ENCODE results near the gene OPN1SW.

Gene OPN1SW

DNA sequence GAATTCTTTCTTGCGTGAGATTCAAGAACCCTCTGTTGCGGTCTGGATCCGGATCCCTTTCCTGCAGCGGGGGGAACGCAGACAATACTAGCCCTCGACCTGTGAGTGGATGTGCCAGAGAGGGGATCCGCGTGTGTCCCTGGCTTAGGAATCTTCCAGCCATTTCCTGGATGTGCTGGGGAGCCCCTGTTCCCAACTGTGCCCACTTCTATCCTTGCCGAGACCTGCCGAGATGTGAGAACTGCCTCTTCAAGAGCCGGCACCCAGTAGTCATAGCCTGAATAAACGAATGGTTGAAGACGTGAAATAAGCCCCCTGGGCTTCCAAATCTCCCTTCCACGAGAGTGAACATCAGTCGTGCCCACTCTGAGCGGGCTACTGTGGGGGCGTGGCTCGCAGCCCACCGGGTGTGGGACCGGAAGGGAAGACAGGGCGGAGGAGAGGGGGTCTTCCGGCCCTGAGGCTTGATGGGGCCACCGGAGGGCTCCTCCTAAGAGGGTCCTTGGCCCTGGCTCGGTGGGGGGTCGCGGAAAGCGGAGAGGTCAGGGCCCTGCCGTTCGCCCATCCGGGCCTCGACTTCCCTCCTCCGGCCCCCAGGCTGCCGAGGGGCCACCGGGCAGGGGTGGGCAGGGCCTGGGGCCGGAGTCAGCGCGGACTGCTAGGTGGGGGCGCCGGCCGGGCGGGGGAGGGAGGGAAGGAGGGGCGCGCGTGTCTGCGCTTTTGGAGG is 14.9 kb upstream of the OPN1SW start:
- no peak for DNase-seq
- Histone ChIP-seq H3K9ac (ENCODE audit: low read length) (peak overlapping the region; percentile 52; the same call in 1 of the 2 replicates), H3K4me2 (ENCODE audit: low read depth, low read length) (peak overlapping the region; percentile 72), H3K4me3 (ENCODE audit: low read length) (peak overlapping the region; percentile 84), H3K27me3 (replicated peaks; ENCODE audit: insufficient read depth, low read length) (peaks cover 22% of the 10 kb centered on the region), H3K36me3 (replicated peaks; ENCODE audit: insufficient read depth, low read length) (no peaks in the 10 kb centered on the region), H3K9me2 (replicated peaks; ENCODE audit: insufficient read depth, low read length) (no peaks in the 10 kb centered on the region), H2AFZ (ENCODE audit: low read length) (peak overlapping the region; percentile 93), H3F3A (ENCODE audit: insufficient read depth, low read length) (no peaks in the 10 kb centered on the region), H3K9me3 (replicated peaks; ENCODE audit: insufficient read depth, low read length) (no peaks in the 10 kb centered on the region), H3K4me1 (ENCODE audit: low read length) (no peaks in the 10 kb centered on the region), H4K20me1 (ENCODE audit: insufficient read depth, low read length) (no peaks in the 10 kb centered on the region), H3K27ac (ENCODE audit: low read length) (no peak overlapping the region), H3K79me2 (ENCODE audit: low read length) (no peaks in the 10 kb centered on the region)
- TF ChIP-seq EZH2 (optimal IDR thresholded peaks at IDR 0.05; ENCODE audit: low read depth, low read length) = no peak

DNA sequence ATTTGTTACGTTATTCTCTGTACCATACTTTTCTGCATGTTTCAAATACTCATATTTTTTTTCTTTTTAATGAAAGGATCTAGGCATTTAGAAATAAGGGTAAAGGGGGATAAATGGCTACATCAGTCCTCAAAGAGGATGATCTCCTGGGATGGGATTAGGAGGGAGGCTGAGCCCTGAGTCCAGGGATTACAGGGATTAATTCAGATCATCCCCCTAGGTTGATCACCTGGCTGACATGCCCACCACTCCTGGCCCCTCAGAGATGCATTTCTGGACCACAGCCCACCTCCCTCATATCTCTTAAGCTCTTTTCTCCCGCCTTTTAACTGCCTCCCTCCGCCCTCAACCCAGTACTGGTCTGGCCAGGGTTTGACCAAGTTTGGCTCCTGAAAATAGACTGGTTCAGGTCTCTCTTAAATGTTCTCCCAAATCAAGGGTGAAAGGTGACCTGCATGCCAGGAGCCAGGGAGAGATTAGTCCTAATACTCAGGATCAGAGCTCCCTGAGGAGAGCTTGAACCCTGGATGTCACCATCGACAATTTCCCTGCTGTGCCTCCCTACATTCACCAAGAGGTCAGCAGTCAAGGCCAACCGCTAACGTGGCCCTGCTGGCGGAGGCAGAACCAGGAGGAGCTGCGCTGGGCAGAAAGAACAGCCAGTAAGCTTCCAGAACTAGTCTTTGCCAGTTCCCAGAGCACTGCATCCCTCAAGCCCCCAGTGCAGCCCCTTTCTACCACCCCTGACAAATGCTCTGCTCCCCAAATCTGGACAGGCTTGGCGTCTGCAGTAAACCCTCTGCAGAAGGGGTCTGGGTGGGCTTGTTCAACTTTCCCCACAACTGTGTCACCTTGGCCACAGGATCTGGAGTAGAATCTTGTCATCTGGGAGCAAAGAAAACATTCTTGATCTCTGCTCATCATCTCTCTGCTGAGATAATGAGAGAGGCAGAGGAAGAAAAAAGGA is 13.1 kb upstream of the OPN1SW start:
- H3K9ac ChIP-seq (ENCODE audit: low read length) = no peak overlapping the region
- H3K27me3 ChIP-seq (replicated peaks; ENCODE audit: insufficient read depth, low read length) = peaks cover 22% of the 10 kb centered on the region
- H3K4me3 ChIP-seq (ENCODE audit: low read length) = no peak overlapping the region
- TF ChIP-seq, protein P1, sequence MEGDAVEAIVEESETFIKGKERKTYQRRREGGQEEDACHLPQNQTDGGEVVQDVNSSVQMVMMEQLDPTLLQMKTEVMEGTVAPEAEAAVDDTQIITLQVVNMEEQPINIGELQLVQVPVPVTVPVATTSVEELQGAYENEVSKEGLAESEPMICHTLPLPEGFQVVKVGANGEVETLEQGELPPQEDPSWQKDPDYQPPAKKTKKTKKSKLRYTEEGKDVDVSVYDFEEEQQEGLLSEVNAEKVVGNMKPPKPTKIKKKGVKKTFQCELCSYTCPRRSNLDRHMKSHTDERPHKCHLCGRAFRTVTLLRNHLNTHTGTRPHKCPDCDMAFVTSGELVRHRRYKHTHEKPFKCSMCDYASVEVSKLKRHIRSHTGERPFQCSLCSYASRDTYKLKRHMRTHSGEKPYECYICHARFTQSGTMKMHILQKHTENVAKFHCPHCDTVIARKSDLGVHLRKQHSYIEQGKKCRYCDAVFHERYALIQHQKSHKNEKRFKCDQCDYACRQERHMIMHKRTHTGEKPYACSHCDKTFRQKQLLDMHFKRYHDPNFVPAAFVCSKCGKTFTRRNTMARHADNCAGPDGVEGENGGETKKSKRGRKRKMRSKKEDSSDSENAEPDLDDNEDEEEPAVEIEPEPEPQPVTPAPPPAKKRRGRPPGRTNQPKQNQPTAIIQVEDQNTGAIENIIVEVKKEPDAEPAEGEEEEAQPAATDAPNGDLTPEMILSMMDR (IDR thresholded peaks at IDR 0.05; ENCODE audit: low read length) = no peak
- TF ChIP-seq EZH2phosphoT487 (IDR thresholded peaks at IDR 0.05; ENCODE audit: low read length) (no peak), EZH2 (optimal IDR thresholded peaks at IDR 0.05; ENCODE audit: low read depth, low read length) (no peak)
- H3K9me2 ChIP-seq (replicated peaks; ENCODE audit: insufficient read depth, low read length) = no peaks in the 10 kb centered on the region
- no peak overlapping the region for H2AFZ ChIP-seq (ENCODE audit: low read length)
- H3K4me1 ChIP-seq (ENCODE audit: low read length) = no peaks in the 10 kb centered on the region
- no peak overlapping the region for H3K4me2 ChIP-seq (ENCODE audit: low read depth, low read length)
- no peaks in the 10 kb centered on the region for H3K36me3 ChIP-seq (replicated peaks; ENCODE audit: insufficient read depth, low read length)
- no peak overlapping the region for H3K27ac ChIP-seq (ENCODE audit: low read length)
- no peak for DNase-seq
- H3K79me2 ChIP-seq (ENCODE audit: low read length) = no peaks in the 10 kb centered on the region
- no peaks in the 10 kb centered on the region for H4K20me1 ChIP-seq (ENCODE audit: insufficient read depth, low read length)
- H3K9me3 ChIP-seq (replicated peaks; ENCODE audit: insufficient read depth, low read length) = no peaks in the 10 kb centered on the region
- no peaks in the 10 kb centered on the region for H3F3A ChIP-seq (ENCODE audit: insufficient read depth, low read length)

DNA sequence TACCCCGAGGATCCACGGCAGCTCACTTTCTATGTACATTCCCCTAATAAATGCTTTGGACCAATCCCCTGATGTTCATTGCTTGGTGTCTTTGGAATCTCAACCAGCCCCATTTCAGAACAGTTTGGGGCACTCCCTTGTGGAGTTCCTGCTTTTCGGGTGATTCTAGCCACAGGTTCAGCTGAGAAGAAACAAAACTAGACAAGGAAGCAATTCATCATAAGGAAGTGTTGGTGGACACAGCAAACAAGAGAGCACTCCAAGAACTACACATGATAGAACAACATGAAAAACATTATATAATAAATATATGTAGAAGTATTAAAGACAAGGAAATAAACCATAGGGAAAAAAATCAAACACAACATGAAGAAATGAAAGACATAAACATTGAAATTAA is 10.1 kb upstream of the OPN1SW start:
- no peak overlapping the region for H2AFZ ChIP-seq (ENCODE audit: low read length)
- H3K4me2 ChIP-seq (ENCODE audit: low read depth, low read length) = no peak overlapping the region
- DNase-seq = no peak
- no peak for TF ChIP-seq EZH2 (optimal IDR thresholded peaks at IDR 0.05; ENCODE audit: low read depth, low read length)
- no peak for TF ChIP-seq EZH2phosphoT487 (IDR thresholded peaks at IDR 0.05; ENCODE audit: low read length)
- H3K27me3 ChIP-seq (replicated peaks; ENCODE audit: insufficient read depth, low read length) = peaks cover 22% of the 10 kb centered on the region
- no peaks in the 10 kb centered on the region for H3K36me3 ChIP-seq (replicated peaks; ENCODE audit: insufficient read depth, low read length)
- no peaks in the 10 kb centered on the region for H3K9me3 ChIP-seq (replicated peaks; ENCODE audit: insufficient read depth, low read length)
- no peaks in the 10 kb centered on the region for H3K4me1 ChIP-seq (ENCODE audit: low read length)
- H3K27ac ChIP-seq (ENCODE audit: low read length) = no peak overlapping the region
- H3K4me3 ChIP-seq (ENCODE audit: low read length) = no peak overlapping the region
- no peaks in the 10 kb centered on the region for H3F3A ChIP-seq (ENCODE audit: insufficient read depth, low read length)
- H4K20me1 ChIP-seq (ENCODE audit: insufficient read depth, low read length) = no peaks in the 10 kb centered on the region
- no peaks in the 10 kb centered on the region for H3K9me2 ChIP-seq (replicated peaks; ENCODE audit: insufficient read depth, low read length)
- no peak overlapping the region for H3K9ac ChIP-seq (ENCODE audit: low read length)
- H3K79me2 ChIP-seq (ENCODE audit: low read length) = no peaks in the 10 kb centered on the region

DNA sequence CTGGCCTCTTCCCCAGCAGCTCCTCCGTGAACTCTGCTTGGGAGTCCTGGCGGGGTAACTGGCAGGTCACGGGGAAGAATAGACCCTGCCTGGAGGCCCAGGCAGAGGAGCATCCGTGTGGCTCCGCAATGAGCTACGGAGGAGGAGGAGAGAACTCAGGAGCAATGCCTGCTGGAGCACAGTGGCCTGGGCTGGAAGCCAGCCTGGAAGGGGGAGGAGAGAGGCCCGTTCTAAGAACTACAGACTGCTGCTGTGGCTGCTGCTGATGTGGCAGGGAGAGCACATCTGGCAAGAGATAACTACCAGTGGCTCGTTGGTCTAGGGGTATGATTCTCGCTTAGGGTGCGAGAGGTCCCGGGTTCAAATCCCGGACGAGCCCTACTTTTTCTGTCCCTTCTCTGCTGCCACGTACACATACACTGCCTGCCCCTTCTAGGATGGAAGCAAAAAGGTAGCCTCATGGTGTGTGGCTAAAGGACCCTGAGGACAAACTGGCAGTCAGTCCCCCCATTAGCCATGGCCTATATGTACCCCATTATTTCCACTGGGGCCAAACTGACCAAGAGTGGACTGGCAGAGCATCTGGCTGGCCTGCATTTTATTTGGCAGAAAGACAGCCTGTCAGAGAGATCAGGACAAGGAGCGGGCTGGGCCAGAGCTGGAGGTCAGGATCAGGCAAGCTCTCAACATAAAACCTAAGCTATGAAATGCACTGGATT is 7.7 kb upstream of the OPN1SW start:
- H3K4me2 ChIP-seq (ENCODE audit: low read depth, low read length) = no peak overlapping the region
- H3F3A ChIP-seq (ENCODE audit: insufficient read depth, low read length) = no peaks in the 10 kb centered on the region
- no peaks in the 10 kb centered on the region for H4K20me1 ChIP-seq (ENCODE audit: insufficient read depth, low read length)
- TF ChIP-seq EZH2phosphoT487 (IDR thresholded peaks at IDR 0.05; ENCODE audit: low read length) (no peak), EZH2 (optimal IDR thresholded peaks at IDR 0.05; ENCODE audit: low read depth, low read length) (no peak)
- TF ChIP-seq, protein P1 (IDR thresholded peaks at IDR 0.05; ENCODE audit: low read length) = no peak
- no peak overlapping the region for H3K9ac ChIP-seq (ENCODE audit: low read length)
- no peaks in the 10 kb centered on the region for H3K4me1 ChIP-seq (ENCODE audit: low read length)
- no peaks in the 10 kb centered on the region for H3K79me2 ChIP-seq (ENCODE audit: low read length)
- H2AFZ ChIP-seq (ENCODE audit: low read length) = no peak overlapping the region
- H3K9me2 ChIP-seq (replicated peaks; ENCODE audit: insufficient read depth, low read length) = no peaks in the 10 kb centered on the region
- no peak overlapping the region for H3K4me3 ChIP-seq (ENCODE audit: low read length)
- H3K9me3 ChIP-seq (replicated peaks; ENCODE audit: insufficient read depth, low read length) = no peaks in the 10 kb centered on the region
- no peak for DNase-seq
- no peaks in the 10 kb centered on the region for H3K36me3 ChIP-seq (replicated peaks; ENCODE audit: insufficient read depth, low read length)
- no peaks in the 10 kb centered on the region for H3K27me3 ChIP-seq (replicated peaks; ENCODE audit: insufficient read depth, low read length)
- H3K27ac ChIP-seq (ENCODE audit: low read length) = no peak overlapping the region
